GM23338 (cell line): ENCODE data around the gene NKX3-2.

Experiments
- CREB1 ChIP-seq: fragments of 250-450 bp; sonication (Bioruptor Pico); IDR thresholded peaks from 2 replicates; pipeline ENCODE4 v1.5.0; 2020; ENCODE audit warnings: low read depth, mild to moderate bottlenecking, moderate library complexity
- EZH2 ChIP-seq: fragments of 200-600 bp; sonication (generic); IDR thresholded peaks from one replicate; pipeline ENCODE4 v1.8.0; 2017; ENCODE audit warnings: antibody characterized with exemption, mild to moderate bottlenecking, low read depth; ENCODE audit not compliant: unreplicated experiment
- EZH2phosphoT487 ChIP-seq: fragments of 200-600 bp; sonication (generic); IDR thresholded peaks from one replicate; pipeline ENCODE4 v1.8.1; 2018; ENCODE audit warnings: antibody characterized with exemption; ENCODE audit not compliant: unreplicated experiment
- JUNB ChIP-seq: IDR thresholded peaks from one replicate; pipeline ENCODE4 v1.6.1; 2016; ENCODE audit warnings: antibody characterized with exemption; ENCODE audit not compliant: unreplicated experiment
- NANOG ChIP-seq: IDR thresholded peaks from 2 replicates; pipeline ENCODE4 v1.6.1; 2016; ENCODE audit warnings: antibody characterized with exemption, borderline replicate concordance
- POLR2AphosphoS5 ChIP-seq: IDR thresholded peaks from 2 replicates; pipeline ENCODE4 v1.6.1; 2016; ENCODE audit warnings: antibody characterized with exemption, low read depth
- STAT1 ChIP-seq: IDR thresholded peaks from one replicate; pipeline ENCODE4 v1.6.1; 2016; ENCODE audit warnings: antibody characterized with exemption; ENCODE audit not compliant: unreplicated experiment
- TF ChIP-seq, protein P1 (sequence below), 2 experiments: fragments of 200-600 bp in 1 of 2; sonication (generic) in 1 of 2; conservative IDR thresholded peaks; 2 replicates each; pipeline versions ENCODE4 v1.5.1 to v1.6.1; 2016 to 2017; ENCODE audit warnings: antibody characterized with exemption in 2 of 2, low read depth in 2 of 2, mild to moderate bottlenecking in 2 of 2, moderate library complexity in 1 of 2
- TF ChIP-seq, protein P2 (sequence below): IDR thresholded peaks from one replicate; pipeline ENCODE4 v1.6.1; 2018; ENCODE audit warnings: antibody characterized with exemption; ENCODE audit not compliant: unreplicated experiment

DNA sequence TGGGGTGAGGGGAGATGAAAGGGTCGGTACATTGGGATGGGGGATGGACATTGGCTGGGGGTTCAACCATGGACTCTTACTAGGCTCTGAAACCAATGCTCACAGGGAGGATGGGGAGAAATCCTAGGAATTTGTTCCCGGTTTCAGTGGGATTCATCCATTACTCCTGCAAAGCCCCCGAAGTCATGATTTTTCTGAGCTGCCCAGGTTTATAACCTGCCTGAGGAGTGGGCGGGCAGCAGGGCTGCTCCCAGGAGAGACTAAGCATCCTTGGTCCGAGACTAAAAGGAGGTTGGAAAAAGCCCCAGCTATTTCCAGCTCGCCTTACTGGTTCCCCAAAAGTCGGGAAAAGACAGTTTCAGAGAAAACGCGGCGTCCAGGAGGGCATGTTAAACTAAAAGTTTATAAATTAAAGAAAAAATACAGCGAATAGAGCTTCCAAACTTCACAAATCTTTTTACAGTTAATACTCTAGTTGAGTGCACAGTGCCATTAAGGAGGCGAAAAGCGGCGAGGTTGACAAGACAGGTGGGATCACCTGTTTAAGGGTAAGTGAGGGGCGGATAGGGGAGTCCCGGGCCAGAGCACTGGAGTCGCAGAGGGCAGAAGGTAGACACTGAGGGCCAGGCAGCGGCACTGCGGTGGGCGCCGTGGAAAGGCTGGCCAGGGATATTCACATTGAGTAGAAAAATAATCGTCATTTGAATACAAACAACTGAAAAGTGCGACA, 3.7 kb downstream of the NKX3-2 start:
- TF ChIP-seq, protein P1, sequence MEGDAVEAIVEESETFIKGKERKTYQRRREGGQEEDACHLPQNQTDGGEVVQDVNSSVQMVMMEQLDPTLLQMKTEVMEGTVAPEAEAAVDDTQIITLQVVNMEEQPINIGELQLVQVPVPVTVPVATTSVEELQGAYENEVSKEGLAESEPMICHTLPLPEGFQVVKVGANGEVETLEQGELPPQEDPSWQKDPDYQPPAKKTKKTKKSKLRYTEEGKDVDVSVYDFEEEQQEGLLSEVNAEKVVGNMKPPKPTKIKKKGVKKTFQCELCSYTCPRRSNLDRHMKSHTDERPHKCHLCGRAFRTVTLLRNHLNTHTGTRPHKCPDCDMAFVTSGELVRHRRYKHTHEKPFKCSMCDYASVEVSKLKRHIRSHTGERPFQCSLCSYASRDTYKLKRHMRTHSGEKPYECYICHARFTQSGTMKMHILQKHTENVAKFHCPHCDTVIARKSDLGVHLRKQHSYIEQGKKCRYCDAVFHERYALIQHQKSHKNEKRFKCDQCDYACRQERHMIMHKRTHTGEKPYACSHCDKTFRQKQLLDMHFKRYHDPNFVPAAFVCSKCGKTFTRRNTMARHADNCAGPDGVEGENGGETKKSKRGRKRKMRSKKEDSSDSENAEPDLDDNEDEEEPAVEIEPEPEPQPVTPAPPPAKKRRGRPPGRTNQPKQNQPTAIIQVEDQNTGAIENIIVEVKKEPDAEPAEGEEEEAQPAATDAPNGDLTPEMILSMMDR (conservative IDR thresholded peaks at IDR 0.05; ENCODE audit: low read depth in 2 of 2), result no peak
- TF ChIP-seq JUNB (no peak), EZH2phosphoT487 (peak; percentile 65), POLR2AphosphoS5 (no peak), EZH2 (peak; percentile 99), CREB1 (CRISPR knock-in tag) (no peak), NANOG (no peak), STAT1 (no peak)
- TF ChIP-seq, protein P2, sequence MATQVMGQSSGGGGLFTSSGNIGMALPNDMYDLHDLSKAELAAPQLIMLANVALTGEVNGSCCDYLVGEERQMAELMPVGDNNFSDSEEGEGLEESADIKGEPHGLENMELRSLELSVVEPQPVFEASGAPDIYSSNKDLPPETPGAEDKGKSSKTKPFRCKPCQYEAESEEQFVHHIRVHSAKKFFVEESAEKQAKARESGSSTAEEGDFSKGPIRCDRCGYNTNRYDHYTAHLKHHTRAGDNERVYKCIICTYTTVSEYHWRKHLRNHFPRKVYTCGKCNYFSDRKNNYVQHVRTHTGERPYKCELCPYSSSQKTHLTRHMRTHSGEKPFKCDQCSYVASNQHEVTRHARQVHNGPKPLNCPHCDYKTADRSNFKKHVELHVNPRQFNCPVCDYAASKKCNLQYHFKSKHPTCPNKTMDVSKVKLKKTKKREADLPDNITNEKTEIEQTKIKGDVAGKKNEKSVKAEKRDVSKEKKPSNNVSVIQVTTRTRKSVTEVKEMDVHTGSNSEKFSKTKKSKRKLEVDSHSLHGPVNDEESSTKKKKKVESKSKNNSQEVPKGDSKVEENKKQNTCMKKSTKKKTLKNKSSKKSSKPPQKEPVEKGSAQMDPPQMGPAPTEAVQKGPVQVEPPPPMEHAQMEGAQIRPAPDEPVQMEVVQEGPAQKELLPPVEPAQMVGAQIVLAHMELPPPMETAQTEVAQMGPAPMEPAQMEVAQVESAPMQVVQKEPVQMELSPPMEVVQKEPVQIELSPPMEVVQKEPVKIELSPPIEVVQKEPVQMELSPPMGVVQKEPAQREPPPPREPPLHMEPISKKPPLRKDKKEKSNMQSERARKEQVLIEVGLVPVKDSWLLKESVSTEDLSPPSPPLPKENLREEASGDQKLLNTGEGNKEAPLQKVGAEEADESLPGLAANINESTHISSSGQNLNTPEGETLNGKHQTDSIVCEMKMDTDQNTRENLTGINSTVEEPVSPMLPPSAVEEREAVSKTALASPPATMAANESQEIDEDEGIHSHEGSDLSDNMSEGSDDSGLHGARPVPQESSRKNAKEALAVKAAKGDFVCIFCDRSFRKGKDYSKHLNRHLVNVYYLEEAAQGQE, result no peak
